ENCODE results near the gene IFT80. TPM values are rescaled to one million over a fixed set of nuclear protein-coding genes. Genes with fewer than 3 reads are reported as not detected.

IFT80 gene
- total and polyA plus RNA-seq, 3 experiments from 2014 or later, result 3.0 to 12.9 (median 9.4) TPM

- no peak overlapping the region for H3K4me3 ChIP-seq (ENCODE audit: low read length)
Observed at GRCh38 chr3:160435747-160436146, 36.7 kb upstream of the IFT80 start.

DNA sequence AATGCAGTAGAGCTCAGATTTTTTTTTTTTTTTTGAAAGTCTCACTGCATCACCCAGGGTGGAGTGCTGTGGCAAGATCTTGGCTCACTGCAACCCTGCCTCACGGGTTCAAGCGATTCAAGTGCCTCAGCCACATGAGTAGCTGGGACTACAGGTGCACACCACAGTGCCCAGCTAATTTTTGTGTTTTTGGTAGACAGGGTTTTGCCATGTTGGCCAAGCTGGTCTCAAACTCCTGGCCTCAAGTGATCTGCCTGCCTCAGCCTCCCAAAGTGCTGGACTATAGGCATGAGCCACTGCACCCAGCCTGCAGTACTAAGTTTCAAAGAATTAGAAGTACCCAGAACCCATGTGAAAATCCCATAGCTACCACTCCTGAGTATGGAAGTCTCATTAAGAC, 36.1 kb upstream of the IFT80 start:
- peaks cover 40 to 64% (median 58%) of the 10 kb centered on the region in 3 donors for H3K4me1 Mint-ChIP-seq
- Histone ChIP-seq H3K4me3 (ENCODE audit: low read length) (no peak overlapping the region), H3K36me3 (ENCODE audit: insufficient read depth, low read length) (no peaks in the 10 kb centered on the region), H3K9me3 (ENCODE audit: low read length) (no peaks in the 10 kb centered on the region), H3K4me1 (ENCODE audit: insufficient read depth, low read length) (peaks cover 12% of the 10 kb centered on the region), H3K27me3 (ENCODE audit: insufficient read depth, low read length, poor library complexity, severe bottlenecking) (no peaks in the 10 kb centered on the region), H3K27ac (ENCODE audit: low read depth, low read length) (no peak overlapping the region)
- no peaks in the 10 kb centered on the region for H3K27me3 Mint-ChIP-seq
- peaks cover 12 to 81% (median 37%) of the 10 kb centered on the region in 3 donors for H3K36me3 Mint-ChIP-seq
- ChIA-PET POLR2A (no interaction called here), CTCF (no interaction called here)
- H3K27ac Mint-ChIP-seq, result peak overlapping the region in 1 of 8 donors; percentile 27
- no peak for DNase-seq
- no peaks in the 10 kb centered on the region for H3K9me3 Mint-ChIP-seq
- H3K4me3 Mint-ChIP-seq, result no peak overlapping the region

More at GRCh38 chr3:160435747-160436146, 36.7 kb upstream of the IFT80 start:
- peak overlapping the region in 4 of 8 donors; percentile 7 to 63 (median 46) for H3K27ac Mint-ChIP-seq
- POLR2A ChIA-PET, result interaction anchor here (0.6 kb wide), 1 partner anchor 26 kb away, joined by 4 read pairs; no protein-coding TSS in a partner anchor
- H3K4me3 Mint-ChIP-seq, result peak overlapping the region in 1 of 7 donors; percentile 32
- peaks cover 12% of the 10 kb centered on the region for H3K4me1 ChIP-seq (ENCODE audit: insufficient read depth, low read length)
- CTCF ChIA-PET, result no interaction called here
- H3K27me3 Mint-ChIP-seq, result no peaks in the 10 kb centered on the region
- H3K9me3 ChIP-seq (ENCODE audit: low read length), result no peaks in the 10 kb centered on the region
- no peaks in the 10 kb centered on the region for H3K27me3 ChIP-seq (ENCODE audit: insufficient read depth, low read length, poor library complexity, severe bottlenecking)
- peaks cover 12 to 81% (median 38%) of the 10 kb centered on the region in 3 donors for H3K36me3 Mint-ChIP-seq
- no peaks in the 10 kb centered on the region for H3K9me3 Mint-ChIP-seq
- no peaks in the 10 kb centered on the region for H3K36me3 ChIP-seq (ENCODE audit: insufficient read depth, low read length)
- no peak overlapping the region for H3K27ac ChIP-seq (ENCODE audit: low read depth, low read length)
- no peak for DNase-seq
- peaks cover 43 to 71% (median 62%) of the 10 kb centered on the region in 3 donors for H3K4me1 Mint-ChIP-seq

GRCh38 chr3:160434071-160434470, 35.0 kb upstream of the IFT80 start:
- CTCF ChIA-PET, result no interaction called here
- Mint-ChIP-seq H3K4me3 (no peak overlapping the region), H3K36me3 (peaks cover 7 to 79% (median 32%) of the 10 kb centered on the region in 3 donors), H3K27ac (no peak overlapping the region), H3K4me1 (peaks cover 36 to 54% (median 51%) of the 10 kb centered on the region in 3 donors), H3K9me3 (no peaks in the 10 kb centered on the region), H3K27me3 (no peaks in the 10 kb centered on the region)
- POLR2A ChIA-PET, result interaction anchor here (0.7 kb wide), 1 partner anchor 16 kb away, joined by 3 read pairs; the partner anchor contains the start of gene TRIM59
- H3K27me3 ChIP-seq (ENCODE audit: insufficient read depth, low read length, poor library complexity, severe bottlenecking), result no peaks in the 10 kb centered on the region
- H3K36me3 ChIP-seq (ENCODE audit: insufficient read depth, low read length), result no peaks in the 10 kb centered on the region
- no peak overlapping the region for H3K27ac ChIP-seq (ENCODE audit: low read depth, low read length)
- no peak for DNase-seq
- H3K9me3 ChIP-seq (ENCODE audit: low read length), result no peaks in the 10 kb centered on the region
- H3K4me1 ChIP-seq (ENCODE audit: insufficient read depth, low read length), result peaks cover 12% of the 10 kb centered on the region
- H3K4me3 ChIP-seq (ENCODE audit: low read length), result no peak overlapping the region

- POLR2A ChIA-PET, result no interaction called here
- no peak overlapping the region for H3K27ac ChIP-seq (ENCODE audit: low read depth, low read length)
- Mint-ChIP-seq H3K27me3 (no peaks in the 10 kb centered on the region), H3K27ac (no peak overlapping the region), H3K36me3 (peaks cover 0 to 80% (median 23%) of the 10 kb centered on the region in 3 donors), H3K4me3 (no peak overlapping the region), H3K9me3 (no peaks in the 10 kb centered on the region), H3K4me1 (peaks cover 0 to 22% (median 0%) of the 10 kb centered on the region in 3 donors)
- no peak for DNase-seq
- no peaks in the 10 kb centered on the region for H3K27me3 ChIP-seq (ENCODE audit: insufficient read depth, low read length, poor library complexity, severe bottlenecking)
- H3K4me3 ChIP-seq (ENCODE audit: low read length), result no peak overlapping the region
- CTCF ChIA-PET, result no interaction called here
- no peaks in the 10 kb centered on the region for H3K4me1 ChIP-seq (ENCODE audit: insufficient read depth, low read length)
- no peaks in the 10 kb centered on the region for H3K9me3 ChIP-seq (ENCODE audit: low read length)
- peaks cover 12% of the 10 kb centered on the region for H3K36me3 ChIP-seq (ENCODE audit: insufficient read depth, low read length)
Observed at GRCh38 chr3:160427832-160428424, 28.9 kb upstream of the IFT80 start.

DNA sequence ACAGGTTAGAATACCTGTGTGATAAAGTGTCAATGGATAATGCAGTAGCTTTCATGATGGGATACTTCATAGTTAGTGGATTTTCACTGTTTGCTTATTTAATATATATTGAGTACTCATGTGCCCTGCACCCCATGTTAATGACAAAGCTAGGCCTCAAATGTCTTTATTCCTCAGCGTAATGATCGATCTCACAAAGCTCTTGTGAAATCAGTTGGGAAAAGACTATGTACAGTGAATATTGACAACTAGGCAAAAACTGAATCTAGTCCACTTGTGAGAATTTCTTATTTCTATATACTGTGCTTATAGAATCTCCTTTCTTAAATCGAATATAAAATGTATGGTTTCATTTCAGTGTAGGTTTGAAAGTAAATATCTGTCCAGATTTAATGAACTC, 18.3 kb upstream of the IFT80 start:
- POLR2A ChIA-PET, result no interaction called here
- DNase-seq, result no peak

GRCh38 chr3:160413613-160414248, 14.7 kb upstream of the IFT80 start:
- peaks cover 0 to 48% (median 15%) of the 10 kb centered on the region in 3 donors for H3K36me3 Mint-ChIP-seq
- ChIA-PET CTCF (interaction anchor here (0.6 to 2.3 kb wide), 15 partner anchors 12 to 528 kb away, joined by 3 to 15 read pairs (median 6); partner anchors contain the start of genes IFT80, IL12A, SMC4 and TRIM59), POLR2A (no interaction called here)
- H3K4me1 ChIP-seq (ENCODE audit: insufficient read depth, low read length), result no peaks in the 10 kb centered on the region
- peak; percentile 49 to 76 (median 62) for DNase-seq
- H3K4me1 Mint-ChIP-seq, result peaks cover 10 to 47% (median 22%) of the 10 kb centered on the region in 3 donors
- no peak overlapping the region for H3K27ac Mint-ChIP-seq
- no peak overlapping the region for H3K4me3 Mint-ChIP-seq
- H3K27me3 Mint-ChIP-seq, result no peaks in the 10 kb centered on the region
- no peak overlapping the region for H3K4me3 ChIP-seq (ENCODE audit: low read length)
- H3K9me3 ChIP-seq (ENCODE audit: low read length), result no peaks in the 10 kb centered on the region
- no peaks in the 10 kb centered on the region for H3K27me3 ChIP-seq (ENCODE audit: insufficient read depth, low read length, poor library complexity, severe bottlenecking)
- no peaks in the 10 kb centered on the region for H3K9me3 Mint-ChIP-seq
- H3K36me3 ChIP-seq (ENCODE audit: insufficient read depth, low read length), result no peaks in the 10 kb centered on the region
- H3K27ac ChIP-seq (ENCODE audit: low read depth, low read length), result no peak overlapping the region

More for the DNA sequence above, 18.3 kb upstream of the IFT80 start:
- Mint-ChIP-seq H3K4me3 (no peak overlapping the region), H3K27ac (peak overlapping the region in 1 of 8 donors; percentile 14), H3K36me3 (peaks cover 0 to 68% (median 18%) of the 10 kb centered on the region in 3 donors), H3K9me3 (no peaks in the 10 kb centered on the region), H3K27me3 (no peaks in the 10 kb centered on the region), H3K4me1 (peaks cover 11 to 46% (median 20%) of the 10 kb centered on the region in 3 donors)
- no peak overlapping the region for H3K27ac ChIP-seq (ENCODE audit: low read depth, low read length)
- no peaks in the 10 kb centered on the region for H3K4me1 ChIP-seq (ENCODE audit: insufficient read depth, low read length)
- H3K27me3 ChIP-seq (ENCODE audit: insufficient read depth, low read length, poor library complexity, severe bottlenecking), result no peaks in the 10 kb centered on the region
- H3K9me3 ChIP-seq (ENCODE audit: low read length), result no peaks in the 10 kb centered on the region
- CTCF ChIA-PET, result interaction anchor here (1.1 kb wide), 1 partner anchor 429 kb away, joined by 3 read pairs; the partner anchor contains the start of gene IL12A
- no peaks in the 10 kb centered on the region for H3K36me3 ChIP-seq (ENCODE audit: insufficient read depth, low read length)
- H3K4me3 ChIP-seq (ENCODE audit: low read length), result no peak overlapping the region

- no peaks in the 10 kb centered on the region for H3K36me3 ChIP-seq (ENCODE audit: insufficient read depth, low read length)
Observed at GRCh38 chr3:160412477-160412876, 13.5 kb upstream of the IFT80 start.

More at GRCh38 chr3:160412477-160412876, 13.5 kb upstream of the IFT80 start:
- POLR2A ChIA-PET, result no interaction called here
- no peak for DNase-seq
- H3K36me3 Mint-ChIP-seq, result peaks cover 0 to 43% (median 7%) of the 10 kb centered on the region in 3 donors
- H3K27me3 Mint-ChIP-seq, result no peaks in the 10 kb centered on the region
- H3K27ac Mint-ChIP-seq, result no peak overlapping the region
- H3K27ac ChIP-seq (ENCODE audit: low read depth, low read length), result no peak overlapping the region
- H3K4me3 ChIP-seq (ENCODE audit: low read length), result no peak overlapping the region
- no peak overlapping the region for H3K4me3 Mint-ChIP-seq
- H3K4me1 ChIP-seq (ENCODE audit: insufficient read depth, low read length), result no peaks in the 10 kb centered on the region
- H3K9me3 ChIP-seq (ENCODE audit: low read length), result no peaks in the 10 kb centered on the region
- H3K4me1 Mint-ChIP-seq, result peaks cover 8 to 54% (median 22%) of the 10 kb centered on the region in 3 donors
- H3K27me3 ChIP-seq (ENCODE audit: insufficient read depth, low read length, poor library complexity, severe bottlenecking), result no peaks in the 10 kb centered on the region
- CTCF ChIA-PET, result interaction anchor here (0.9 to 2.1 kb wide), 8 partner anchors 11 to 527 kb away, joined by 3 to 15 read pairs (median 6); partner anchors contain the start of genes IFT80, IL12A, SMC4 and TRIM59
- H3K9me3 Mint-ChIP-seq, result no peaks in the 10 kb centered on the region
